HG03045 (cell line): ENCODE results near the gene TINCR.

ENCODE experiments used
- ATAC-seq: cut with Tn5 transposase; IDR thresholded peaks from one replicate; pipeline ENCODE4 v1.9.1; 2021; ENCODE audit warnings: mild to moderate bottlenecking, moderate library complexity; ENCODE audit not compliant: unreplicated experiment

TINCR gene

DNA sequence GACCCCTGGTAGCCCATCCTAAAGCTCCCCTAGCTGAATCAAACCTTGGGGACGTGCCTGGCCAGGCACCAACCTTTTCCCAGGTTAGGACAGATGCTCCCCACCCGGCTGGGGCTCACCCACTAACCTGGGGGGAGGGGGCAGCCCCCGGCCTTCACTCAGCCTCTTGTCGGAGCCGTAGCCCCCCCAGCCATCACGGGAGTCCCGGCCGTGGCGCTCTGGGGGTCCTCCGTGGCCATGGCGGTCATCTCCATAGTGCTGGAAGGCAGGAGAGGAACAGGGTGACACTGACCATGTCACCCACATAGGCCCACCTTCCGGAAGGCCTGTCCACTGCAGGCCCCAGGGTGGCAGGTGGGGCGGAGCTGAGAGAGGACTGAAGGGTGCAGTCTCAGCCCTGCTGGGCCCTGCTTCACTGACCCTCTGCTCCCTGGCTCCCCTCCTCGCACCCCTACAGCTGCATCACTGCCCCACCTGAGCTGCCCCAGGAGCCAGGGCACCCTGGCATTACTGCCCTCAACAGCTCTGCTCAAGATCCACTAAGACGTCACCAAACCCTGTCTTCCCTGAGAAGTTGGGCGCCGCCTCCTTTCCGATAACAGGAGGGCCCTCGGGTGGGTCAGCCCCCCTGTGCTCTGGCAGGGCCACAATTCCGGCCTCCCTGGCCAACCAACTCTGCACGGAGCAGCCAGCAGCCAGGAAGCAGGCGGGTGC lies 22.6 kb upstream of the TINCR start:
- no peak for ATAC-seq

DNA sequence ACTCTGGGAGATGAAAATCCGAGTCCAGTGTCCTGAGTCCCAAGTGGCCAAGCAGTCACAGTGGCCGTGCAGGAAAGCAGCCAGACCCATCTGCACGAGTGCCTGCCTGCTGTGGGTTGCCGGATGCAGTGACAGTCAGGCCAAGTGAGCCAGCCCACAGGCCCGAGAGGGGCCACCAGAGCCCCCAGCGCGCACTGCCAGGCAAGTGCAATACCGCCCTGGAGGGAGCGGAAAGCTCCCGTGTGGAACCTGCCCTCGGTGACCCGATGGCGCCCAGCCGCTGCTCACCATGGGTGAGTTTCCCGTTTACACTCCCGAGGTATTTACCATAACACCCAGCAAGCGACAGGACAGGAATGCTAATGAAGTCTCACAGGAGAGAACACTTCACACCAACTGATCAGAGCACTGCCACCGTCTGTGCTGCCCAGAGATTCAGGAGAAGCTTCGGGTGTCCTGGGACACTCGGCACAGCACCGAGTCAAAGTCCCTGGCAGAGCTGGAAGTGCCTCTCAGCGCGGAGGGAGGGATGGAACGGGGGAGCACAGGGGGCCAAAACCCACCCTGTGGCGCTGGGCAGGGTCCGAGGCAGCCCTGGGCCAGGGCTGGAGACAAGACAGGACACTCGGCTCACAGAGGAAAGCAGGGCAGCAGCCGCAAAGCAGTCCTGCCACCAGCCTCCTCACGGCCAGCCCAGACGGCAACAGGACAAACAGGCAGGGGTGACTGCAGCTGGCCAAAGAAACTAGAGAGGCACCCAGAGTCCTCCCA lies 21.3 kb upstream of the TINCR start:
- no peak for ATAC-seq

DNA sequence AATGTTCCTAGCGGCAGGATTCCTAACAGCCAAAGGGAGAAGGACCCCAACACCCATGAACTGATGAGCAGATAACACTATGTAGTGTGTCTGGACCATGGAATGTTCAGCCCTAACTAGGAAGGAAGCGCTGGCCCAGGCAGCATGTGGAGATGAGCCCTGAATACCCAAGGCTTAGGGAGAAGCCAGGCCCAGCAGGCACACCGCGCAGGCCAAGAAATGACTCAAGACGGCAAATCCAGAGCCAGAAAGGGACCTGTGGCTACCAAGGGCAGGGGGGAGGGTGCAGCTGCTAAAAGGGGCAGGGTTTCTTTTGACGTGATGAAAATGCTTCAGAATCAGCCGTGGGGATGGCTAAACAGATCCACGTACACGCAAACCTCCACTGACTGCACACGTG lies 20.7 kb upstream of the TINCR start:
- no peak for ATAC-seq

DNA sequence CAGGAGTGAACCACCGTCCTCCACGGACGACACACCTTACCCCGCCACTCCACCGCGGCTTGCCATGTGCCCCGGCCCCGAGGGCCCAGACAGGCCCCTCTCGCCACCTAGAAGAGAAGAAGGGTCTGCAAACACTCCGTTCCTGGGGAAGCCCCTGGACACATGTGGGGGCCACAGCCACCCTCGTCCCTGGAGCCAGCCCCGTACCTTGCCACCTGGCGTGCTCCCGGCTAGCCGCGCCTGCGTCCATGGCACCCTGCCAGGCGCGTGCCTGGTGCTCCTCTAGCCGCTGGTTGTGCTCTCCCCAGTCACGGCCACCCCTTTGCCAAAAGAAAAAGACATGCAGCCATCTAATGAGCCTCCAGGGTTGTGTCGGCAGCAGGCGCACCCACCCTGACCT lies 19.9 kb upstream of the TINCR start:
- no peak for ATAC-seq

DNA sequence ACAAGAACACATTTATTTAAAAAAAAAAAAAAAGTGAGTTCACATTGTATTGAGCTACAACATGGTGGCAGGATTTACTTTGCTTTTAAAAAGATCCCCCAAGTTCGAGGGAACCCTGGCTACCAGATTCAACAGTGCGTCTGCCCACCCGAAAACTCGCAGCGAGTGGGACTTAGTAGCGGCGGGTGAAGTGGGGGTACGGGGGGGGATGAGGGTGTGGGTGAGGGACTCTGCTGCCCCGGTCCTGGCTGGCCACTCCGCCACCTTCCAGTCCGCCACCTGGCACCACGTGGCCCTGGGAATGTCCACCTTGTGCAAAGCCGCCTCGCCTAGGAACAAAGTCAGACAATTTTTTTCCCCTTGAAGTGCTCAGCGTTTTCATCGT lies 19.3 kb upstream of the TINCR start:
- no peak for ATAC-seq

DNA sequence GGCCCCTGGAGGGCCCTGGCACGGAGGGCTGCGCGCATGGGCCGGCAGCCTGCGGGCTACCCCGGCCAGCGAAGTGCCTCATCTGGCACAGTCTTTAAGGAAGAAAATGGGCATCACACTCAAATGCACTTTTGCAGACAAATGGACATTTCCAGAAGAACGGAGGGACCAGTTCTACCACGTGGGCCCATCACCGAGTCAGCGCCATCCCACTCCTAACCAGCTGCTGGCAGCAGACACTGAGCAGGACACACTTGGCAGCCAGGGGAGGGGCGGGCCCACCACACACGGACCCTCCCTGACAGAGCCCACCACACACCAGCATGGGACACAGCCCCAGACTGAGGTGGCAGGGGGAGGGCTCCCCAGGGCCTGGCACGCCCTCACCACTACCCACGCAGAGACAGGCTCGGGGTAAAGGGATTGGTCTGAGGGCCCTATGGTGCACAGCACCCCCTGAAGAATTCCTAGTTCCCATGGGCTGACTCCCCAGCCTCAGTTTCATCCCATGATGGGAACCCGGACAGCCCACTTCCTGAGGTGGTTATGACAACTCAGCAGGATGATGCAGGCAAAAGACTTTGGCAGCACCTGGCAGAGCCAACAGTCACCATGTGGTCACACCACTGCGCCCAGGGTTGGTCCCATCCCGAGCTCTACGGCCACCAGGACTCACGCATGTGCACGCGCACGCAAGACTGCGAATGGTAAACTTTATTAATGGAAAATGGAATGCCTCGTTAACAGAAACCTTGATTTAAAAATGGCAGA lies 18.7 kb upstream of the TINCR start:
- ATAC-seq = no peak

DNA sequence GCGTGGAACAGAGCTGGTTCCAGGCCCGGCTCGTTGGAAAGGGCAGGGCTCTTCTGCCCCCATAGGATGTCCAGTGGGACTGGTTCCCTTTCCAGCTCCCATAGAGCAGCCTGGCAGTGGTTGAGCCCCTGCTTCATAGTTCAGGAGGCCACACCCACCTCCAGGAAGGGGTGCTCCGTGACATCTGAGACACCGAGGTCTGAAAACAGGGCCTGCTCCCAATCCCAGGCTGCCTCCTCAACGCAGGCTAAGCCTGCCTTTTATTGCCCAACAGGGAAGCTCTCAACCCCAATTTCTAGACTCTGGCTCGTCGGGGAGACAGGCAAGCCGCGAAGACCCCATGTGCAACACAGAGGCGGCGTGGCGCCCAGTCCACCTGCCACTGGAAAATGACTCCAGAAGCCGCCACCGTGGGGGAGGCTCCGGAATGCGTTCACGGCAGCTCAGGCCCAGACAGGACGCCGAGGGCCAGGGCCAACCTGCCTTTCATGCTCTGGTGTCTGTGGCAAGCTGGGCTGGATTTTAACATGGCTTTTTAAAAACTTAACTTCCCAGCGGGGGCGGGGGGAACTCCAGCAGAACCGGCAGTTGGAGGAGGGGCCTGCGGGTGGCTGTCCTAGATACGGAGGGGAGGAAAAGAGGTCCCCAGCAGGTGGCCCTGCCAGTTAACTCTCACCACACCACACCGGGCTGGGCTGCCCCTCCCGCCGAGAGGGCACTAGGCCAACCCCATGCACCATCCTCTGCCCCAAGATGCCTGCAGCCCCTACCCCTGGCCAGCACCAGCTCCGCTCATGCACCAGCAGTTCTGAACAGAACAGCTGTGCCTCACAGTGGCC lies 17.9 kb upstream of the TINCR start:
- no peak for ATAC-seq

DNA sequence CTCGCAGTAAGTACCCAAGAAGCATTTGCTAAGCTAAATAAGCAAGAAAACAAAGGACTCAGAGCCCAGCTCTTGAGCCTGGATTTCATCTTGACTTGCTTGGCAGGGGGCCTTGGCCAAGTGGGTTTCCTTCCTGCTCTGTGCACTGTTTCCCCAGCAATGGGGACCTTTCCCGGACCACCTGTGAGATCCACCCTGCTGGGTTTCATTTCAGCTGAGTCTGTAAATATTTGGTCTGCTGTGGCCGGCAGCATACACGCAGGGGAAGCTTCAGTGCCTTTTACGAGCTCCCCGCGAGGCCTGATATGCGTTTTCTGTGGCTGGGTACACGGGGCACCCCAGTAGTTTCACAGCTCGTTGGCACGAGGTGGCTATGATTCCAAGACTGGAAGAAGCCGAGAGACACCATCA lies 12.4 kb upstream of the TINCR start:
- no peak for ATAC-seq

DNA sequence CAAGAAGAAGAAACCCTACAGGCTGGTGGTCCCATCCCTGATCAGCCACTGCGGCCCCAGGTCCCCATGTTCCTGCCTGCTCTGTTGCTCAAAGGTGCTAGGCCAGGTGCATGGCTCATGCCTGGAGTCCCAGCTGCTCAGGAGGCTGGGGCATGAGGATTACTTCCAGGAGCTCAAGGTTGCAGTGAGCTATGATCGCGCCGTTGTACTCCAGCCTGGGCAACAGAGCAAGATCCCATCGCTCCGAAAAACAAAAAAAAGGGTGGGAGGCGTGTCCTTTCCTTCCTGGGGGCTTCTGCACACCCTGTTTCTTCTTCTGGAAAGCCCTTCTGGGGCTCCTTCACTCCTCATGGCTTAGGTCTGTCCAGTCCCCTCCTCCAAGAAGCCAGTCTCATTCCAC lies 11.9 kb upstream of the TINCR start:
- ATAC-seq = no peak

DNA sequence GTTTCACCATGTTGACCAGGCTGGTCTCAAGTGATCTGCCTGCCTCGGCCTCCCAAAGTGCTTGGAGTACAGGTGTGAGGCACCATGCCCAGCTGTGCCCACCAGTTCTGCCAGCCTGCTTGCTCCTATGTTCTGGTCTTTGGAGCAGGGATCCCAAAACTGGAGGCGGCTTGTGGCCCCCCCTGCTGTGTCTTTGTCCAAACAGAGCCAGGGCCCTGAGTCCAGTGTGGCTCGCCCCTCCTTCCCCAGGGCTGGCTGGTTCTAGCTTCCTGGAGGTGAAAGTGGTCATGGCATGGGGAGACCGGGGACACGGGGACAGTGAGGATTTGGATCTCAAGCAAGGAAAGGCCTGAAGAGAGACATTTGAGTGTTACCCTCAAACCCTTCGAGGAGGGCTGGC lies 11.5 kb upstream of the TINCR start:
- no peak for ATAC-seq

DNA sequence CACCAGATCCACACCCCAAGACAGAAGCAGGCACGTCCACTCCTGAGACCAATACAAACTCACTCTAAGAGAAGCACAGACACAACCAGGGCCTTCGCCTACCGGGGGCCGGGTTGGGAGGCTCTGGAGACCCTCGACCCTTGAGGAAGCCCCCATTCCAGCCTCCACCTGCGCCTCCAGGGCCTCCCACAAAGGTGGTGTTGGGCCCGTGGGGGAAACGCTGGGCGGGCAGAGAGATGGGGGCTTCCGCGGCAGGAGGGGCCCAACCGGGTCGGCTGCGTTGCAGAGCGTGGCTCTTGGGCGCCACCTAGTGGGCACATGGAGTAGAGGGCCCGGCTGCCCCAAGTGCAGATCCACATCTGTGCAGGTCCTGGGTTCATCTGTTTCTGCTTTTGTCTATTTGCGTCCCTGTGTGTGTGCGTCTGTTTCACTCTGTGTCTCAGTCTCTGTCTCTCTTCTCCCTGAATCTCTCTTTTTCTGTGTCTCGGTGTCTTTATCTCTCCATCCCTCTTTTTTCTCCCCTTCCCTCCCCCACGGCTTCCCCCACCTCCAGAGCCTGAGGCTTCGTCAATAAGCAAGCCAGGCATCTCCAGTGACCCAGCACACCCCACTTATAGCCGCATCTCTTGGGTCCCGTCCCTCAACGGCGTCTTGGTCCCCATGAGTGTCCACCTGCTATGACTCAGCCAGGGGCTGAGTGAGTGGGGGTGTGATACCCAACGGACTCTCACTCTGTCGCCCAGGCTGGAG lies 10.5 kb upstream of the TINCR start:
- no peak for ATAC-seq

DNA sequence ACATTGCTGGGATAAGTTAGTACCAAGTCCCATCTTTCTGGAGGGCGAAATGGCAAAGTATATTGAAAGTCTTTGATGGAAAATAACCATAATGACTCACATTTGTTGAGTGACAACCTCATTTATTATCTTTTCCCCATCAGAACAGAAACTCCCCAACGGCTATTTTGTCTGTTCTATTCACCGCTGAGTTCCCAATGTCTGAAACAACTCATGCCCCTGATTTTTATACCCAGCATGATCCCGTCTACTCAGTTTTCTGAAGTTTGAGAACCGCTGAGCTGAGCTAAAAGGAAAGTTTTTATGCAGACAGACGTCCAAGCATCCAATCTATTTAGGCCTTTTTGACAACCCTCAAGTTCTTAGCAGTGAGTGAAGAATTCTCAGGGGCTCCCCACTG lies 7.8 kb upstream of the TINCR start:
- no peak for ATAC-seq

DNA sequence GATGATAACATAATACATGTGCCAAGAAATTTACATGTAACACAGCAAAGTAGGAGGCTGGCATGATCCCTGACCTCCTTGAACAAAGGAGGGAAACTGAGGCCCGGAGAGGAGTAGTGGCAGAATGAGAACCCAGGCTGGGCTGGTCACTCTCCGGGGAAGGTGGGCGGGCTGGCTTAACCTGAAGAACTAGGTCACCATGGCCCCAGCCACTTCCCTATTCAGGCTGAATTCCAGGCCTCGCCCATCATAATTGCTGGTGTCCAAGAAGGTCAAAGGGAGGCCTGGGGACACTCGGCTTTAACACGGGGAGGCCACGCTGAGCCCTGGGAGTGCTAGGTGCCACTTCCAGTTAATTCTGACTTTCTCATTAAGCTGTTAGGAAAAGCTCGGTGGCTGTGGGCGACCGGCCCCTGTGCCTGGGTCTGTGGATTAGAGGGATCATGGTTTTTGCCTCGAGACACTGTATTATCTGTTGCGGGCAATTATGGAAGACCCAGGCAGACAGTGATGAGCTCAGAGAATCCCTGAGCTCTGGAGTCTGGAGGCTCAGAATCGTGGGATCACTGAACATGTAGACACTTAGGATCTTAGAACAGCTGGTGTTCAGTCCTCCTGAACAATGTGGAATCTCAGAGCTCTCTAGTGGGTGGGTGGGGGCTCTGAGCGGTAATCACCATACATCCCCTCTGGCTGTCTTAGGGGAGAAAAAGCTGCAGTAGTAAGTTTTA lies 5.0 kb upstream of the TINCR start:
- ATAC-seq = no peak

DNA sequence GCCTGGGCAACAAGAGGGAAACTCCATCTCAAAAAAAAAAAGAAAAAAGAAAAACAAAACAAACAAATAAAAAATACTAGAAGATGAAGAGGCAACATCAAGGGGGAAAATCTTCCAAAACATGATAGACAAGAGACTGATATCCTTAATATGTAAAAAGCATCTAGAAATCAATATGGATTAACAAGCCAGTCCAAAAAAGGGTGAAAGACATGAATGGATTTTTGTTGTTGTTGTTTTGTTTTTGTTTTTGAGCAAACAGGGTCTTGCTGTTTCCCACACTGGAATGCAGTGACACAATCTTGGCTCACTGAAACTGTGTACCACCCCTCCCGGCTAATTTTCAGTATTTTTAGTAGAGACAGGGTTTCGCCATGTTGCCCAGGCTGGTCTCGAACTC lies 4.0 kb upstream of the TINCR start:
- no peak for ATAC-seq

DNA sequence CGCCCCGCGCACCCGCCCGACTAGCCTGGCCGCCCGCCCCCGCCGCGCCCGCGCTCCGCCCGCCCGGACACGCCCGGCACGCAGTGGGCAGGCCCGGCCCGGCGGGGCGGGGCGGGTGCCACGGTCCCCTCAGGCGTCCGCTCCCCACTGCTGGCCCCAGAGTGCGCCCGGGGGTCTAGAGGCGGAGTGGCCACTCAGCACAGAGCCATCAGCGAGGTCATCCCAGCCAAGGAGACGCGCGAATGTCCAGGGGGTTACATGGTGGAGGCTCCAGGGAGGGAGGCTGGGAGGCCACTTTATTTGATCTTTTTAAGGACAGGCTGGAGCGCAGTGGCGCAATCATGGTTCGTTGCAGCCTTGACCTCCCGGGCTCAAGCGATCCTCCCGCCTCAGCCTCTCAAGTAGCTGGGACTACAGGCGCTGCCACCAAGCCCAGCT lies 236 bp upstream of the TINCR start:
- ATAC-seq = no peak

DNA sequence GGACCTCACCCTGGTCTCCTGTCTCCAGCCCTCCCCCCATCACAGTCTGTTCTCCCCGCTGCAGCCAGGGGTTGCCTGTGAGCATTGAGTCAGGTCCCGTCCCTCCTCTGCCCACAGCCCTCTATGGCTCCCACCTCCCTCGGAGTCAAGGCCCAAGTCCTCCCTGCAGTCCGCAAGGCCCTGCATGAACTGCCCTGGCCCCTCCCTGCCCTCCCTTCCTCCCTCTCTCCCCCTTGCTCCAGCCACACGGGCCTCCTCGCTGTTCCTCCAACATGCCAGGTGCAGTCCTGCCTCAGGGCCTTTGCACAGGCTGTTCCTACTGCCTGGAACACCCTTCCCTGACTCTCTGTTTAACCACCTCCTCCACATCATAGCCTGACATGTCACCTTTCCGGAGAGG lies 2.8 kb downstream of the TINCR start:
- ATAC-seq = no peak

DNA sequence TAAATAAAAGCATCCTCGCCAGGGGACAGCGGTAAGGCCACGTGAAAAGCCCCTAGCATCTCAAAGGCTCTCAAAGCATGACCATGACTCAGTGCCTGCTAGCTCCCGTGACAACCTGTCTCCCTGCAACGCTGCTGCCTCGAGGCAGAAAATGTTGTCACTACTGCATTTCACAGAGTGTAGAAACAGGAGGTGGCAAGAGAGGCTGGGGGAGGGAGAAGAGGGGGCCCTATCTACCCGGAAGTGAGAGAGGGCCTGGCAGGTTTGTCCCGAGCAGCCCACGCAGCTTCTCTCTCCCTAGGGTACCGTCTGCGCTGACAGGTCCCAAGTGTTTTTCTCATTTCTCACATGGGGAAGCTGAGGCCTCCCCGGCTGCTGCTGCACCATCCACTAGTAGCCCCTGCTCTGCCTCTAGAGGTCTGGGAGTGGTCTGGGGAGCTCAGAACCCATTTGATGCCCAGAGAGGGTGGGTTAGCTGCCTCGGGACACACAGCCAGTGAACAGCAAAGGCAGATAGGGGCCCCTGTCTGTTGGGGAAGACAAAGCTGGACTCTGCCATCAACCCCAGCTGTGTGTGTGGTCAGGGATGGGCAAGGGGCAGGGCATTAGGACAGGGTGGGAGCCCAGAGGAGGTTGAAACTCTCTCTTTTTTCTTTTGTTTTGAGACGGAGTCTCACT lies 3.7 kb downstream of the TINCR start:
- ATAC-seq = no peak

DNA sequence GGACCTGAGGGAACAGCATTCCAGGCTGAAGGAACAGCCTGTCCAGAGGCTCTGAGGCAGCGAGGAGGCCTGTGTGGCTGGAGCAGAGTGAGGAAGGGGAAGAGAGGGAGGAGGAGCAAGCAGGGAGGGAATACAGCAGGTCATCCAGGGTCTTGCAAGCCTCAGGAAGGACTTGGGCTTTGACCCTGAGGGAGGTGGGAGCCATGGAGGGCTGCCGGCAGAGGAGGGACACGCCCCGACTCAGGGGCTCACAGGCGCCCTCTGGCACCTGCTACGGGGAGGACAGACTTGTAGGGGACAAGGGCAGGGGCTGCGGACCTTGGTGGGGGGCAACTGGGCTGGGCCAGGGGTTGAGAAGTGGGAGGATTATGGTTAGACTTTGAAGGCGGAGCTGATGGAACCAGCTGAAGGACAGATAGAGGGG lies 4.7 kb downstream of the TINCR start:
- ATAC-seq = no peak

DNA sequence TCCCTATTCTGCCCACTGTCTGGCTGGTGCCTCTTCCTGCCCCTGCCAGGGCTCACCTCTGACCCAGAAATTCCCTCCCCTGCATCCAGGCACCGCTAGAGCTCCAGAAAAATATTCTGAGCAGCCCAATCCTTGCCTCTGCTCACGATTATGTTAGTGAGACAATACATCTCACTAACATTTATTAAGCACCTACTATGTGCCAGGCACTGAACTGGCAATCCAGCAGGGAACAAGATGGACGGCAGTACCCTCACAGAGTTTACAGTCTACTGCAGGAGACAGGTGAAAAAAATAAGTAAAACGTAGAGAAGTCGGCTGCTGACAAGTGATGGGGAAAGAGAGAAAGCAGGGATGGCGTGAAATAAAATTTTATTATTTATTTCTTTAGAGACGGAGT lies 5.5 kb downstream of the TINCR start:
- no peak for ATAC-seq
